MCF 10A (cell line): ENCODE data around the gene KRT10. TPM values are rescaled to one million over a fixed set of nuclear protein-coding genes. Genes with fewer than 3 reads are reported as not detected.

Experiments used
- BruUV-seq: library from RNA; stranded (reverse); fragments of 400-500 nt; replicated peaks from 2 replicates; lab custom pipeline; 2021; lab: Mats Ljungman, UMichigan
- CTCF ChIA-PET: fragments of 300-600 bp; sonication (Branson Sonifier 250); formaldehyde crosslinking; extraction: SDS; loops from one replicate; lab custom pipeline; 2021; ENCODE audit warnings: antibody characterized with exemption, inconsistent platforms; lab: Yijun Ruan, JAX
- POLR2A ChIA-PET: fragments of 300-600, 350-650 bp; sonication (Branson Sonifier 250); formaldehyde crosslinking; extraction: SDS; loops from one replicate; lab custom pipeline; 2020; ENCODE audit warnings: antibody characterized with exemption, inconsistent platforms; lab: Yijun Ruan, JAX
- DNase-seq: peaks from one replicate; pipeline ENCODE4 v3.0.0-alpha.2; 2018; ENCODE audit not compliant: unreplicated experiment
- H3K27ac Mint-ChIP-seq: one replicate; pipeline ENCODE4 v1.8.0; 2022; ENCODE audit warnings: mild to moderate bottlenecking, low read depth, mixed read lengths; ENCODE audit not compliant: unreplicated experiment
- H3K27me3 Mint-ChIP-seq: one replicate; pipeline ENCODE4 v1.8.0; 2022; ENCODE audit warnings: mixed read lengths; ENCODE audit not compliant: insufficient read depth, unreplicated experiment
- H3K36me3 Mint-ChIP-seq: one replicate; pipeline ENCODE4 v1.8.0; 2022; ENCODE audit warnings: mild to moderate bottlenecking, moderate library complexity, mixed read lengths; ENCODE audit not compliant: insufficient read depth, unreplicated experiment
- H3K4me1 Mint-ChIP-seq: one replicate; pipeline ENCODE4 v1.8.0; 2022; ENCODE audit warnings: mixed read lengths; ENCODE audit not compliant: insufficient read depth, unreplicated experiment
- H3K4me3 Mint-ChIP-seq: one replicate; pipeline ENCODE4 v1.8.0; 2022; ENCODE audit warnings: mild to moderate bottlenecking, moderate library complexity, mixed read lengths; ENCODE audit not compliant: unreplicated experiment
- H3K9me3 Mint-ChIP-seq: one replicate; pipeline ENCODE4 v1.8.0; 2022; ENCODE audit warnings: mixed read lengths; ENCODE audit not compliant: unreplicated experiment
- CTCF ChIP-seq: fragments of 200-600 bp; IDR thresholded peaks from one replicate; pipeline ENCODE4 v1.8.0; 2022; ENCODE audit warnings: antibody characterized with exemption, mild to moderate bottlenecking; ENCODE audit not compliant: unreplicated experiment
- intact Hi-C: fragments of 100-400 bp; cut with micrococcal nuclease; formaldehyde crosslinking; loops from 2 replicates; pipeline ENCODE4 v1.14.1; 2022
- total RNA-seq: library from RNA; stranded (reverse); gene quantifications from 2 replicates; pipeline ENCODE4 v1.2.3, GENCODE V29; 2022

The KRT10 gene
- total RNA-seq, 1 experiment from 2014 or later = 95.5 TPM

- intact Hi-C loops = no loop called here
- Mint-ChIP-seq H3K4me3 (no peak overlapping the region), H3K27ac (no peak overlapping the region), H3K4me1 (no peaks in the 10 kb centered on the region), H3K36me3 (no peaks in the 10 kb centered on the region), H3K9me3 (no peaks in the 10 kb centered on the region), H3K27me3 (peaks cover 15% of the 10 kb centered on the region)
- TF ChIP-seq CTCF = no peak
- ChIA-PET POLR2A (interaction anchor here (1.1 kb wide), 1 partner anchor 873 kb away, joined by 3 read pairs; no protein-coding TSS in a partner anchor), CTCF (interaction anchor here (0.5 to 6.6 kb wide), 5 partner anchors 175 to 506 kb away, joined by 3 to 68 read pairs (median 4); no protein-coding TSS in a partner anchor)
- BruUV-seq = no TSS peak
- DNase-seq = no peak
These were observed 27.3 kb downstream of the KRT10 start for GRCh38 chr17:40795019-40795667.

- no peak for DNase-seq
- no peak overlapping the region for H3K4me3 Mint-ChIP-seq
- POLR2A ChIA-PET = interaction anchor here (1.5 kb wide), 1 partner anchor 171 kb away, joined by 3 read pairs; no protein-coding TSS in a partner anchor
- H3K4me1 Mint-ChIP-seq = no peaks in the 10 kb centered on the region
- H3K27me3 Mint-ChIP-seq = peaks cover 15% of the 10 kb centered on the region
- no peak for TF ChIP-seq CTCF
- H3K27ac Mint-ChIP-seq = no peak overlapping the region
- CTCF ChIA-PET = interaction anchor here (0.6 to 6.6 kb wide), 4 partner anchors 175 to 343 kb away, joined by 3 to 68 read pairs (median 4); no protein-coding TSS in a partner anchor
- no TSS peak for BruUV-seq
- intact Hi-C loops = no loop called here
- no peaks in the 10 kb centered on the region for H3K36me3 Mint-ChIP-seq
- no peaks in the 10 kb centered on the region for H3K9me3 Mint-ChIP-seq
These were observed 27.9 kb downstream of the KRT10 start for GRCh38 chr17:40794466-40794865.

GRCh38 chr17:40793832-40794231, 28.6 kb downstream of the KRT10 start:
- no TSS peak for BruUV-seq
- DNase-seq = no peak
- H3K27ac Mint-ChIP-seq = no peak overlapping the region
- intact Hi-C loops = no loop called here
- no peaks in the 10 kb centered on the region for H3K36me3 Mint-ChIP-seq
- H3K4me3 Mint-ChIP-seq = no peak overlapping the region
- H3K27me3 Mint-ChIP-seq = peaks cover 15% of the 10 kb centered on the region
- H3K4me1 Mint-ChIP-seq = no peaks in the 10 kb centered on the region
- H3K9me3 Mint-ChIP-seq = no peaks in the 10 kb centered on the region
- no peak for TF ChIP-seq CTCF
- ChIA-PET POLR2A (interaction anchor here (1.2 to 1.5 kb wide), 2 partner anchors 171 to 174 kb away, joined by 3 to 4 read pairs; no protein-coding TSS in a partner anchor), CTCF (interaction anchor here (2.9 to 6.6 kb wide), 2 partner anchors 174 to 178 kb away, joined by 35 to 68 read pairs; no protein-coding TSS in a partner anchor)

GRCh38 chr17:40791787-40792436, 30.5 kb downstream of the KRT10 start:
- ChIA-PET POLR2A (interaction anchor here (0.6 to 2.1 kb wide), 9 partner anchors 17 to 225 kb away, joined by 3 to 7 read pairs (median 3); partner anchors contain the start of gene SMARCE1), CTCF (interaction anchor here (0.6 to 6.6 kb wide), 22 partner anchors 10 to 871 kb away, joined by 3 to 68 read pairs (median 3); partner anchors contain the start of genes KRT27 and SMARCE1)
- peak; percentile 56 for TF ChIP-seq CTCF
- no peak overlapping the region for H3K4me3 Mint-ChIP-seq
- H3K27me3 Mint-ChIP-seq = peaks cover 15% of the 10 kb centered on the region
- peak; percentile 49 for DNase-seq
- intact Hi-C loops = loop anchor here (1.0 kb wide), 2 partner anchors 172 to 177 kb away; no protein-coding TSS in a partner anchor
- no peaks in the 10 kb centered on the region for H3K4me1 Mint-ChIP-seq
- no peaks in the 10 kb centered on the region for H3K36me3 Mint-ChIP-seq
- H3K9me3 Mint-ChIP-seq = no peaks in the 10 kb centered on the region
- BruUV-seq = no TSS peak
- no peak overlapping the region for H3K27ac Mint-ChIP-seq
